ENCODE results near the gene ZNF787. TPM values are rescaled to one million over a fixed set of nuclear protein-coding genes. Genes with fewer than 3 reads are reported as not detected.
A peak's percentile ranks its signal among the peaks of the same experiment; 100 is the strongest.

ZNF787 gene
- total RNA-seq, 1 experiment from 2014 or later: 54.6 TPM

DNA sequence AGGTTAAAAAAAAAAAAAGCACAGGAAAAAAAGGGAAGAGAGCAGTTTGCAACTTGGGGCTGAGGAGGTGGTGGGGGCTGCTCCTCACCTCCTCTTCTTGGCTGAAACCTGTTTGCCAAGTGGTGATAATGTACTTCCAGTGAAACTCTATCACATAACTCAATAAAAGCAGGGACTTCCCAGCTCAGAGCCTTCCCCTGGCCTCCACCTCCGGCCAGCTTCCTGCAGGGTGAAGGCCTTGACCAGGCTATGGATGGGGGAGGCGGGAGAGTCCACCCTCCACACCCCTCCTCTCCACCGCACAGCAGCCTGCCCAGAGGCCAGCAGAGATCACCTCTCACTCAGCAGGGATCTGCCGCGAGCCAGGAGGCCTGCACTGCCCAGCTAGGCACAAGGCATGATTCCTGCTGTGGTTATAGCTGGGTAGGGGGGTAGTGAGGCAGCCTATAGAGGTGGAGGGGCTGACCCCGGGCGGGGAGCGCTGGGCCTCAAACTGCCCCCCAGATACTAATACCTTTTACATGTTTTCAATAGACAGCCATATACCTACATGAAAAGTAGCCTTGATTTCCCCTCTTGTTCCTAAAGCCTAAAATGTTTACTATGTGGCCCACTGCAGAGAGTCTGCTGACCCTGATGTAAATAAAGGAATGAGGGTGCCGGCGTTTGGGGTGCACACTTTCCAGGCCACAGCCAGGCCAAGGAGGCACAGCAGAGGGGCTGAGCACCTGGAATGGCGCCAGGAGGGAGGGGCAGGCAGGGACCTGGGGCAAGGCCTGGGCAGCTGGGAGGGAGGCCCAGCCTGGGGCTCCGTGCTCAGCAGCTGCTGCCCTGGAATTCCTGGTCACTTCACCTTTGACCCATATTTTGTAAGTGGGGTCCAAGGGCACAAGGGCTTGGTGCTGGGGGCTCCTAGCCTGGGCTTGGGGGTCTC lies 10.3 kb downstream of the ZNF787 start:
- Histone ChIP-seq H2BK20ac (ENCODE audit: low read depth, low read length, poor library complexity, severe bottlenecking) (no peak overlapping the region), H3K18ac (ENCODE audit: insufficient read length, low read depth, low read length) (no peak overlapping the region), H3K9me3 (ENCODE audit: control insufficient read depth, low read depth, low read length) (no peaks in the 10 kb centered on the region), H4K8ac (replicated peaks; ENCODE audit: insufficient read length, low read depth, low read length) (no peak overlapping the region), H2BK120ac (ENCODE audit: low read depth, low read length, poor library complexity, severe bottlenecking) (no peak overlapping the region), H3K79me2 (ENCODE audit: insufficient read depth, low read length) (peaks cover 74% of the 10 kb centered on the region), H4K5ac (ENCODE audit: insufficient read length, low read depth, low read length) (no peak overlapping the region), H3K4me1 (ENCODE audit: insufficient read depth, low read length) (peaks cover 13% of the 10 kb centered on the region), H3K27ac (ENCODE audit: insufficient read length, low read depth, low read length) (no peak overlapping the region), H2AFZ (ENCODE audit: low read length) (no peak overlapping the region), H3T11ph (ENCODE audit: low read length) (no peak overlapping the region), H2BK5ac (ENCODE audit: insufficient read length, low read length) (no peak overlapping the region), H4K20me1 (ENCODE audit: control insufficient read depth, insufficient read depth, insufficient read length) (peaks cover 3% of the 10 kb centered on the region), H2AK5ac (ENCODE audit: insufficient read length, low read length) (no peak overlapping the region), H3K27me3 (ENCODE audit: insufficient read depth, low read length) (no peaks in the 10 kb centered on the region), H3K23me2 (ENCODE audit: insufficient read length, low read depth, low read length, poor library complexity, severe bottlenecking) (no peaks in the 10 kb centered on the region), H3K9ac (ENCODE audit: extremely low read depth, insufficient read length, low read length) (no peak overlapping the region), H3K14ac (ENCODE audit: insufficient read depth, low read length) (no peak overlapping the region), H3K79me1 (ENCODE audit: insufficient read depth, low read depth, low read length, poor library complexity, severe bottlenecking) (no peaks in the 10 kb centered on the region), H3K56ac (ENCODE audit: insufficient read length, low read depth, low read length) (no peak overlapping the region), H3K23ac (ENCODE audit: insufficient read length, low read depth, low read length) (no peak overlapping the region), H3K4ac (ENCODE audit: low read depth, low read length) (no peak overlapping the region), H2BK15ac (ENCODE audit: low read depth, low read length) (no peak overlapping the region), H3K4me2 (ENCODE audit: insufficient read depth, insufficient read length, low read length) (no peak overlapping the region), H4K91ac (ENCODE audit: insufficient read length, low read depth, low read length) (no peak overlapping the region), H2BK12ac (ENCODE audit: insufficient read length, low read depth, low read length) (no peak overlapping the region)
- WGBS (ENCODE audit: extremely low coverage, insufficient read length, low lambda C conversion rate): no CpG with 5 or more reads among the region's 12 CpGs
- TF ChIP-seq, protein P1, sequence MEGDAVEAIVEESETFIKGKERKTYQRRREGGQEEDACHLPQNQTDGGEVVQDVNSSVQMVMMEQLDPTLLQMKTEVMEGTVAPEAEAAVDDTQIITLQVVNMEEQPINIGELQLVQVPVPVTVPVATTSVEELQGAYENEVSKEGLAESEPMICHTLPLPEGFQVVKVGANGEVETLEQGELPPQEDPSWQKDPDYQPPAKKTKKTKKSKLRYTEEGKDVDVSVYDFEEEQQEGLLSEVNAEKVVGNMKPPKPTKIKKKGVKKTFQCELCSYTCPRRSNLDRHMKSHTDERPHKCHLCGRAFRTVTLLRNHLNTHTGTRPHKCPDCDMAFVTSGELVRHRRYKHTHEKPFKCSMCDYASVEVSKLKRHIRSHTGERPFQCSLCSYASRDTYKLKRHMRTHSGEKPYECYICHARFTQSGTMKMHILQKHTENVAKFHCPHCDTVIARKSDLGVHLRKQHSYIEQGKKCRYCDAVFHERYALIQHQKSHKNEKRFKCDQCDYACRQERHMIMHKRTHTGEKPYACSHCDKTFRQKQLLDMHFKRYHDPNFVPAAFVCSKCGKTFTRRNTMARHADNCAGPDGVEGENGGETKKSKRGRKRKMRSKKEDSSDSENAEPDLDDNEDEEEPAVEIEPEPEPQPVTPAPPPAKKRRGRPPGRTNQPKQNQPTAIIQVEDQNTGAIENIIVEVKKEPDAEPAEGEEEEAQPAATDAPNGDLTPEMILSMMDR (conservative IDR thresholded peaks at IDR 0.05): no peak
- Mint-ChIP-seq H3K4me1 (peaks cover 68 to 80% of the 10 kb centered on the region in 2 experiments), H3K4me3 (peak overlapping the region in 1 of 2 experiments; percentile 37; a peak in 1 of 5 replicates), H3K27me3 (ENCODE audit: low read depth) (no peaks in the 10 kb centered on the region), H3K9me3 (no peaks in the 10 kb centered on the region; a peak in 1 of 5 replicates), H3K36me3 (ENCODE audit: insufficient read depth in 1 of 3, low read depth in 3 of 3) (peaks cover 2 to 9% (median 8%) of the 10 kb centered on the region in 3 experiments; a peak in 4 of 7 replicates), H3K27ac (peak overlapping the region in 1 of 3 experiments; percentile 79; a peak in 2 of 7 replicates)
- no peak for DNase-seq
